ENCODE results near the gene EXOC3L4.

DNA sequence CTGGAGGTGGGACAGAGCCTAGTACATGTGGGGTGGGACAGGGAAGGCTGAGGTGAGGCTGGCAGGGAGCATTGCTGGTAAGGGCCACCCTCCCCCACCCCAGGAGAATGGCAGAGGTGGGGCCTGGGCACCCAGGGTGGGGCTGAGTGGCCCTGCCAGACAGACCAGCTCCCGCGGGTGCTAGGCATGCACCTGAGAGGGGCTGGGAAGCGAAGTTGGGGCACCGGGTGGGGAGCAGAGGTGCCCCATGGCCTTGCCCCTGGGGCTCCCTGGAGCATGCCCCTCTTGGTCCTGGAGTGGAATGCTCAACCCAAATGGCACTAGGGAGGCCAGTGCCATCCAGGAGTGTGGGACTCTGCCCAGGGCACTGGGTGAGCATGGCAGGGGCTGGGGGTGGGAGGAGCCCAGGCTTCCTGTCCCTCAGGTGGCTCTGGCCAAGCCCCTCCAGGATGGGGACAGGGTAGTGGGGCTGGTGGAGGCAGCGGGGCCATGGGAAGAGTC is 30.0 kb downstream of the EXOC3L4 start:
- TF ChIP-seq, protein P1, sequence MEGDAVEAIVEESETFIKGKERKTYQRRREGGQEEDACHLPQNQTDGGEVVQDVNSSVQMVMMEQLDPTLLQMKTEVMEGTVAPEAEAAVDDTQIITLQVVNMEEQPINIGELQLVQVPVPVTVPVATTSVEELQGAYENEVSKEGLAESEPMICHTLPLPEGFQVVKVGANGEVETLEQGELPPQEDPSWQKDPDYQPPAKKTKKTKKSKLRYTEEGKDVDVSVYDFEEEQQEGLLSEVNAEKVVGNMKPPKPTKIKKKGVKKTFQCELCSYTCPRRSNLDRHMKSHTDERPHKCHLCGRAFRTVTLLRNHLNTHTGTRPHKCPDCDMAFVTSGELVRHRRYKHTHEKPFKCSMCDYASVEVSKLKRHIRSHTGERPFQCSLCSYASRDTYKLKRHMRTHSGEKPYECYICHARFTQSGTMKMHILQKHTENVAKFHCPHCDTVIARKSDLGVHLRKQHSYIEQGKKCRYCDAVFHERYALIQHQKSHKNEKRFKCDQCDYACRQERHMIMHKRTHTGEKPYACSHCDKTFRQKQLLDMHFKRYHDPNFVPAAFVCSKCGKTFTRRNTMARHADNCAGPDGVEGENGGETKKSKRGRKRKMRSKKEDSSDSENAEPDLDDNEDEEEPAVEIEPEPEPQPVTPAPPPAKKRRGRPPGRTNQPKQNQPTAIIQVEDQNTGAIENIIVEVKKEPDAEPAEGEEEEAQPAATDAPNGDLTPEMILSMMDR (IDR thresholded peaks at IDR 0.05): no peak
- TF ChIP-seq ZFX (IDR thresholded peaks at IDR 0.05; ENCODE audit: borderline replicate concordance): no peak
